PC-9 (cell line): ENCODE data around the gene IRF8.

Source experiments
- EZH2 ChIP-seq: fragments of 200-600 bp; sonication (generic); IDR thresholded peaks from 2 replicates; pipeline ENCODE4 v1.8.0; 2017; ENCODE audit warnings: antibody characterized with exemption, low read depth
- TF ChIP-seq, protein P1 (sequence below): fragments of 200-600 bp; sonication (generic); conservative IDR thresholded peaks from 2 replicates; pipeline ENCODE4 v1.6.1; 2017; ENCODE audit warnings: mixed run types, antibody characterized with exemption, mild to moderate bottlenecking, moderate library complexity

DNA sequence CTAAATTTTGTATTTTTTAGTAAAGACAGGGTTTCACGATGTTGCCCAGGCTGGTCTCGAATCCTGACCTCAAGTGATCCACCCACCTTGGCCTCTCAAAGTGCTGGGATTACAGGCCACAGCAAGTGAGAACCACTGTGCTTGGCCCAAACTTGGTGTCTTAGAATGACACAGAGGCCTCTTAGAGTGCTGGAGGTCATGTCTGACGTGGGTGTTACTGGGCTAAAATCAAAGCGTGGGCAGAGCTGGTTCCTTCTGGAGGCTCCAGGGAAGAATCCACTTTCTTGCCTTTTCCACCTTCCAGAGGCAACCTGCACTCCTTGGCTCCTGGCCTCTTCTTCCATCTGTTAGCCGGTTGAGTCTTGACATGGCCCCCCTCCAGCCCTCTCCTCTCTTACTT, 53.8 kb downstream of the IRF8 start:
- TF ChIP-seq, protein P1, sequence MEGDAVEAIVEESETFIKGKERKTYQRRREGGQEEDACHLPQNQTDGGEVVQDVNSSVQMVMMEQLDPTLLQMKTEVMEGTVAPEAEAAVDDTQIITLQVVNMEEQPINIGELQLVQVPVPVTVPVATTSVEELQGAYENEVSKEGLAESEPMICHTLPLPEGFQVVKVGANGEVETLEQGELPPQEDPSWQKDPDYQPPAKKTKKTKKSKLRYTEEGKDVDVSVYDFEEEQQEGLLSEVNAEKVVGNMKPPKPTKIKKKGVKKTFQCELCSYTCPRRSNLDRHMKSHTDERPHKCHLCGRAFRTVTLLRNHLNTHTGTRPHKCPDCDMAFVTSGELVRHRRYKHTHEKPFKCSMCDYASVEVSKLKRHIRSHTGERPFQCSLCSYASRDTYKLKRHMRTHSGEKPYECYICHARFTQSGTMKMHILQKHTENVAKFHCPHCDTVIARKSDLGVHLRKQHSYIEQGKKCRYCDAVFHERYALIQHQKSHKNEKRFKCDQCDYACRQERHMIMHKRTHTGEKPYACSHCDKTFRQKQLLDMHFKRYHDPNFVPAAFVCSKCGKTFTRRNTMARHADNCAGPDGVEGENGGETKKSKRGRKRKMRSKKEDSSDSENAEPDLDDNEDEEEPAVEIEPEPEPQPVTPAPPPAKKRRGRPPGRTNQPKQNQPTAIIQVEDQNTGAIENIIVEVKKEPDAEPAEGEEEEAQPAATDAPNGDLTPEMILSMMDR = no peak
- TF ChIP-seq EZH2 = no peak
